Activated CD4-positive, alpha-beta T cell treated with anti-CD3 and anti-CD28 coated beads for 36 hours (primary cell): ENCODE measurements around the gene FSTL5. TPM values are rescaled to one million over a fixed set of nuclear protein-coding genes. Genes with fewer than 3 reads are reported as not detected.

Experiments
- ATAC-seq: fragments of 200-7000 bp; cut with Tn5 transposase; one replicate; pipeline ENCODE4 v1.10.0; 2021; ENCODE audit warnings: mild to moderate bottlenecking, moderate library complexity
- CTCF ChIA-PET: fragments of 350-600 bp; sonication (Branson Sonifier 250); formaldehyde crosslinking; loops from one replicate; lab custom pipeline; 2021; ENCODE audit warnings: antibody characterized with exemption; lab: Charles Lee
- POLR2A ChIA-PET: fragments of 350-600 bp; sonication (Branson Sonifier 250); formaldehyde crosslinking; loops from one replicate; lab custom pipeline; 2021; ENCODE audit warnings: antibody characterized with exemption, inconsistent platforms; lab: Charles Lee
- DNase-seq: peaks from one replicate; pipeline ENCODE4 v3.0.0-alpha.2; 2020
- H3K27ac Mint-ChIP-seq: one replicate; pipeline ENCODE4 v1.8.0; 2021; ENCODE audit warnings: mixed read lengths
- H3K27me3 Mint-ChIP-seq: one replicate; pipeline ENCODE4 v1.8.0; 2021; ENCODE audit warnings: mixed read lengths
- H3K36me3 Mint-ChIP-seq: one replicate; pipeline ENCODE4 v1.8.0; 2021; ENCODE audit warnings: low read depth, mixed read lengths
- H3K4me1 Mint-ChIP-seq: one replicate; pipeline ENCODE4 v1.8.0; 2021; ENCODE audit warnings: mixed read lengths
- H3K4me3 Mint-ChIP-seq: one replicate; pipeline ENCODE4 v1.8.0; 2021; ENCODE audit warnings: mild to moderate bottlenecking, moderate library complexity, mixed read lengths
- H3K9me3 Mint-ChIP-seq: one replicate; pipeline ENCODE4 v1.8.0; 2021; ENCODE audit warnings: low read depth, mixed read lengths
- intact Hi-C, 2 experiments: fragments of 100-400 bp; cut with DNase I in 1 of 2; cut with micrococcal nuclease in 1 of 2; formaldehyde crosslinking; loops; one replicate each; pipeline versions ENCODE4 v1.14.2 to v1.15.1; 2022 to 2024; cut with DNase I, micrococcal nuclease
- total RNA-seq, 2 experiments: library from RNA; stranded (reverse); gene quantifications; one replicate each; pipeline ENCODE4 v1.2.3, GENCODE V29; 2021

Gene FSTL5
- total RNA-seq, 2 experiments from 2014 or later: not detected

DNA sequence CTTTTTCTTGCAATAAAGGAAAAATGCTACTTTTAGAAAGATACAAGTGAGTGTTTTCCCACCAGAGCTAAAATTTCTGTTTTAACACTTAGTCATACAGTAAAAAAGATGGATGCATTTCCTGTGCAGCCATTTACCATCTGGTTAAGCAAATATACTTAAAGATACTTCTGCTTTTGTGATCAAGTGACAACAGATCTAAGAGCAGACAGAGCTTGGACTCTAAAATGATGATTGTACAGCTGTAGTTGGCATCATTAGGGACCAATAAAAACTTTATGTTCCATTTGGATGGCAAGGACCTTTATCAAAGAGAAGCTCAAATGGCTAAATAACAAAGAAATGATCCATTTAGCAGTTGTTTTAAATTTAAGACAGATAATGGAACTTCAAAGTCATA, 270.8 kb downstream of the FSTL5 start:
- H3K4me1 Mint-ChIP-seq: no peaks in the 10 kb centered on the region
- ChIA-PET CTCF (no interaction called here), POLR2A (interaction anchor here (0.5 kb wide), 1 partner anchor 22 kb away, joined by 4 read pairs; no protein-coding TSS in a partner anchor)
- ATAC-seq (no peak), DNase-seq (no peak)
- H3K27me3 Mint-ChIP-seq: no peaks in the 10 kb centered on the region
- intact Hi-C loops: no loop called here
- H3K27ac Mint-ChIP-seq: no peak overlapping the region
- H3K9me3 Mint-ChIP-seq: no peaks in the 10 kb centered on the region
- H3K4me3 Mint-ChIP-seq: no peak overlapping the region
- H3K36me3 Mint-ChIP-seq: no peaks in the 10 kb centered on the region

DNA sequence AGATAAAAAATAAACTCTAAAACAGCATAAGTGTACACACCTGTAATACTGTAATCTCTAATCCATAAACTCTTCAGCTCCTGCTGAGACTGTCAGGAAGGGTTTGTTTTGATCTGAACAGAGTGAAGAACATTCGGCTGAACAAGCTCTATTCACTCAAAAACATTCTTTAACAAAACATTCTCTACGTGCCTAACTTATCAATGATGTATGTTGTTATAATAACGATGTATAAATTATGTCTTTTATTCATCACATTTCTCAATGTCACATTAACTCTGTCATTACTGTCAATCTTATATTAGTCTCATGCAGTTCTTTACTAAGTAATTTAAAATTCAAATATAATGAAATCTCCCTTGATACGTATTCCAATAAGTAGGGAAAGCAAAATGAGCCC, 280.6 kb downstream of the FSTL5 start:
- no peaks in the 10 kb centered on the region for H3K9me3 Mint-ChIP-seq
- intact Hi-C loops: no loop called here
- no peak overlapping the region for H3K4me3 Mint-ChIP-seq
- H3K27ac Mint-ChIP-seq: no peak overlapping the region
- DNase-seq: no peak
- H3K36me3 Mint-ChIP-seq: no peaks in the 10 kb centered on the region
- no peak for ATAC-seq
- no peaks in the 10 kb centered on the region for H3K27me3 Mint-ChIP-seq
- CTCF ChIA-PET: no interaction called here
- POLR2A ChIA-PET: no interaction called here
- H3K4me1 Mint-ChIP-seq: no peaks in the 10 kb centered on the region

DNA sequence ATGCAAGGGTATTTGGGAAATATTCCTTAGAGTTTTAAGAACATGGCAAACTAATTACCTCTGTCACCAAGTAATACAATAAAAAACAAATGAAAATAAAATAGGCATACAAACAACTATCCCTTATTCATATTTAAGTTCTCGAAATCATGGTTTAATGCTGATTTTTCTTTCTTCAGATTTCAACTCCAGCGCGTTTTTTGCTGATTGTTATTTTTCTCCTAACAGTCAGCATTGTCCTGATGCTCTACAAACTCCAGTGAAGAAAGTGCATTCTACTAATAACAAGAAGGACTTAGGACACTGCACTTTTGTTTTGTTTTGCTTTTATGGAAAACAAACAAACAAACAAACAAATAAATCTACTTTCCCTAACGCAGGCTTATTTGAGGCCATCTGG, 282.4 kb downstream of the FSTL5 start:
- no peaks in the 10 kb centered on the region for H3K27me3 Mint-ChIP-seq
- no peak for DNase-seq
- no peak for ATAC-seq
- no peak overlapping the region for H3K4me3 Mint-ChIP-seq
- POLR2A ChIA-PET: no interaction called here
- H3K9me3 Mint-ChIP-seq: no peaks in the 10 kb centered on the region
- no peaks in the 10 kb centered on the region for H3K36me3 Mint-ChIP-seq
- H3K4me1 Mint-ChIP-seq: no peaks in the 10 kb centered on the region
- CTCF ChIA-PET: no interaction called here
- intact Hi-C loops: no loop called here
- H3K27ac Mint-ChIP-seq: no peak overlapping the region

- H3K36me3 Mint-ChIP-seq: no peaks in the 10 kb centered on the region
- no peak overlapping the region for H3K4me3 Mint-ChIP-seq
- peaks cover 9% of the 10 kb centered on the region for H3K9me3 Mint-ChIP-seq
- ATAC-seq: no peak
- intact Hi-C loops: no loop called here
- no peak overlapping the region for H3K27ac Mint-ChIP-seq
- CTCF ChIA-PET: no interaction called here
- H3K4me1 Mint-ChIP-seq: no peaks in the 10 kb centered on the region
- POLR2A ChIA-PET: no interaction called here
- no peak for DNase-seq
- no peaks in the 10 kb centered on the region for H3K27me3 Mint-ChIP-seq
These were observed 294.3 kb downstream of the FSTL5 start for GRCh38 chr4:161869511-161869910.

GRCh38 chr4:161856711-161857326, 307.0 kb downstream of the FSTL5 start:
- POLR2A ChIA-PET: no interaction called here
- intact Hi-C loops: no loop called here

DNA sequence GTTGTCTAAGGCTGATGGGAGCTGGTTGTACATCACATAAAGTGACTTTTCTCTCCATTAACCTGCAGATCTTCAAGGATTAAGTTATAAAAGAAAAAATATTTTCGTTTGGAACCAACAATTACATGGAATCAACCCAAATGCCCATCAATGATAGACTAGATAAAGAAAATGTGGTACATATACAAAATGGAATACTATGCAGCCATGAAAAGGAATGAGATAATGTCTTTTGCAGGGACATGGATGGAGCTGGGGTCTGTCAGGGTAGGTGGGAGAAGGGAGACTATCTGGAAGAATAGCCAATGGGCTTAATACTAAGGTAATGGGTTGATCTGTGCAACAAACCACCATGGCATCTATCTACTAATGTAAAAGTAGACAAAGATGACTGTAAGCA, 313.2 kb downstream of the FSTL5 start:
- ChIA-PET CTCF (no interaction called here), POLR2A (no interaction called here)
- no peaks in the 10 kb centered on the region for H3K27me3 Mint-ChIP-seq
- ATAC-seq (no peak), DNase-seq (no peak)
- H3K27ac Mint-ChIP-seq: no peak overlapping the region
- H3K4me1 Mint-ChIP-seq: no peaks in the 10 kb centered on the region
- H3K4me3 Mint-ChIP-seq: no peak overlapping the region
- no peaks in the 10 kb centered on the region for H3K36me3 Mint-ChIP-seq
- intact Hi-C loops: no loop called here
- peaks cover 7% of the 10 kb centered on the region for H3K9me3 Mint-ChIP-seq

More at GRCh38 chr4:161856711-161857326, 307.0 kb downstream of the FSTL5 start:
- H3K27me3 Mint-ChIP-seq: no peaks in the 10 kb centered on the region
- no peak overlapping the region for H3K4me3 Mint-ChIP-seq
- H3K27ac Mint-ChIP-seq: no peak overlapping the region
- DNase-seq (no peak), ATAC-seq (no peak)
- H3K36me3 Mint-ChIP-seq: no peaks in the 10 kb centered on the region
- no peaks in the 10 kb centered on the region for H3K4me1 Mint-ChIP-seq
- H3K9me3 Mint-ChIP-seq: peaks cover 3% of the 10 kb centered on the region
- CTCF ChIA-PET: no interaction called here

GRCh38 chr4:161841759-161842158, 322.0 kb downstream of the FSTL5 start:
- Mint-ChIP-seq H3K27ac (no peak overlapping the region), H3K36me3 (no peaks in the 10 kb centered on the region), H3K27me3 (no peaks in the 10 kb centered on the region), H3K4me1 (no peaks in the 10 kb centered on the region), H3K4me3 (no peak overlapping the region), H3K9me3 (peaks cover 1% of the 10 kb centered on the region)
- ATAC-seq (no peak), DNase-seq (no peak)
- intact Hi-C loops: no loop called here
- POLR2A ChIA-PET: no interaction called here
- CTCF ChIA-PET: no interaction called here

DNA sequence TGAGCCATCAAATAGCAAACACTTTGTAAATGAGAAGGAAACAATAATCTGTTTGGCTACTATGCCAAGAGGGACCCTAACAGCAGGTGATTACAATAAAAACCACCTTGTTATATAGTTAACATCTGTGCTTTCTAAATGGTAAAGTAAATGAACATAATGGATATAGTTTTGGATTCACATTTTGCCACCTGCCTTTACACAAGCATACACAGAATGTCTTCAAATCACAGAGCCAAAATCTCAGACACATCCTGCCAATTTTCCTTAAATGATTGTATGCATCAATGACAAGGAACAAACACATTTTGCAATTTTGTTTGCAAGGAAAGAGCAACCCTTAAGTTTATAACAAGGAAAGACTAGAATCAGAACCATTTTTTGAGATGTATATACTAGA, 334.2 kb downstream of the FSTL5 start:
- CTCF ChIA-PET: no interaction called here
- no peak overlapping the region for H3K4me3 Mint-ChIP-seq

GRCh38 chr4:161828061-161828460, 335.7 kb downstream of the FSTL5 start:
- ATAC-seq (no peak), DNase-seq (no peak)
- POLR2A ChIA-PET: no interaction called here
- Mint-ChIP-seq H3K4me3 (no peak overlapping the region), H3K9me3 (peaks cover 5% of the 10 kb centered on the region), H3K27ac (no peak overlapping the region), H3K27me3 (no peaks in the 10 kb centered on the region), H3K4me1 (no peaks in the 10 kb centered on the region), H3K36me3 (no peaks in the 10 kb centered on the region)
- CTCF ChIA-PET: no interaction called here
- intact Hi-C loops: no loop called here

More for the DNA sequence above, 334.2 kb downstream of the FSTL5 start:
- ATAC-seq (no peak), DNase-seq (no peak)
- peaks cover 5% of the 10 kb centered on the region for H3K9me3 Mint-ChIP-seq
- H3K4me1 Mint-ChIP-seq: no peaks in the 10 kb centered on the region
- no peaks in the 10 kb centered on the region for H3K36me3 Mint-ChIP-seq
- no peak overlapping the region for H3K27ac Mint-ChIP-seq
- POLR2A ChIA-PET: no interaction called here
- no peaks in the 10 kb centered on the region for H3K27me3 Mint-ChIP-seq
- intact Hi-C loops: no loop called here

GRCh38 chr4:161827013-161827412, 336.8 kb downstream of the FSTL5 start:
- Mint-ChIP-seq H3K4me3 (no peak overlapping the region), H3K27me3 (no peaks in the 10 kb centered on the region), H3K4me1 (no peaks in the 10 kb centered on the region), H3K36me3 (no peaks in the 10 kb centered on the region), H3K9me3 (peaks cover 5% of the 10 kb centered on the region), H3K27ac (no peak overlapping the region)
- ChIA-PET CTCF (no interaction called here), POLR2A (no interaction called here)
- ATAC-seq (no peak), DNase-seq (no peak)
- intact Hi-C loops: no loop called here

- Mint-ChIP-seq H3K9me3 (peaks cover 7% of the 10 kb centered on the region), H3K27ac (no peak overlapping the region)
- ATAC-seq: no peak
These were observed 340.4 kb downstream of the FSTL5 start for GRCh38 chr4:161823450-161823849.

GRCh38 chr4:161822174-161822573, 341.6 kb downstream of the FSTL5 start:
- no peak for DNase-seq
- H3K36me3 Mint-ChIP-seq: no peaks in the 10 kb centered on the region
- intact Hi-C loops: no loop called here

More at GRCh38 chr4:161823450-161823849, 340.4 kb downstream of the FSTL5 start:
- Mint-ChIP-seq H3K4me3 (no peak overlapping the region), H3K27me3 (no peaks in the 10 kb centered on the region), H3K36me3 (no peaks in the 10 kb centered on the region), H3K4me1 (no peaks in the 10 kb centered on the region)
- ChIA-PET POLR2A (no interaction called here), CTCF (no interaction called here)
- intact Hi-C loops: no loop called here
- DNase-seq: no peak

More at GRCh38 chr4:161822174-161822573, 341.6 kb downstream of the FSTL5 start:
- no peak for ATAC-seq
- Mint-ChIP-seq H3K9me3 (peaks cover 7% of the 10 kb centered on the region), H3K4me3 (no peak overlapping the region), H3K27me3 (no peaks in the 10 kb centered on the region), H3K27ac (no peak overlapping the region), H3K4me1 (no peaks in the 10 kb centered on the region)
- POLR2A ChIA-PET: no interaction called here
- CTCF ChIA-PET: interaction anchor here (0.6 kb wide), 1 partner anchor 860 kb away, joined by 3 read pairs; no protein-coding TSS in a partner anchor
